Effector memory CD4-positive, alpha-beta T cell (primary cell): ENCODE results near the gene ATP8A1.

Source experiments
- DNase-seq, 3 donors: peaks; one replicate each; pipeline ENCODE4 v3.0.0-alpha.2; 2020
- H3K27ac ChIP-seq: 2 replicates; pipeline ENCODE4 v1.7.0; 2013; ENCODE audit warnings: mild to moderate bottlenecking, low read length, moderate library complexity; ENCODE audit not compliant: insufficient read depth, poor library complexity, severe bottlenecking
- H3K27me3 ChIP-seq: replicated peaks from 2 replicates; pipeline ENCODE4 v1.7.0; 2013; ENCODE audit warnings: mild to moderate bottlenecking, low read length; ENCODE audit not compliant: insufficient read depth, control insufficient read depth, poor library complexity, severe bottlenecking
- H3K36me3 ChIP-seq: 2 replicates; pipeline ENCODE4 v1.7.0; 2013; ENCODE audit warnings: mild to moderate bottlenecking, low read length, moderate library complexity; ENCODE audit not compliant: control insufficient read depth, insufficient read depth
- H3K4me1 ChIP-seq: 2 replicates; pipeline ENCODE4 v1.7.0; 2013; ENCODE audit warnings: low read length, mild to moderate bottlenecking; ENCODE audit not compliant: control insufficient read depth, insufficient read depth, poor library complexity, severe bottlenecking
- H3K4me3 ChIP-seq: 2 replicates; pipeline ENCODE4 v1.7.0; 2013; ENCODE audit warnings: low read length, low read depth, mild to moderate bottlenecking; ENCODE audit not compliant: insufficient read depth, poor library complexity, severe bottlenecking
- H3K9me3 ChIP-seq: 2 replicates; pipeline ENCODE4 v1.7.0; 2013; ENCODE audit warnings: mild to moderate bottlenecking, low read length, moderate library complexity; ENCODE audit not compliant: control insufficient read depth

ATP8A1 gene

GRCh38 chr4:42366959-42367358 lies 289.9 kb downstream of the ATP8A1 start:
- Histone ChIP-seq H3K36me3 (no peaks in the 10 kb centered on the region), H3K4me1 (no peaks in the 10 kb centered on the region), H3K27me3 (no peaks in the 10 kb centered on the region), H3K27ac (no peak overlapping the region), H3K4me3 (no peak overlapping the region), H3K9me3 (no peaks in the 10 kb centered on the region)
- no peak for DNase-seq

- H3K27ac ChIP-seq, result no peak overlapping the region
- no peaks in the 10 kb centered on the region for H3K36me3 ChIP-seq
- DNase-seq, result no peak
- H3K9me3 ChIP-seq, result no peaks in the 10 kb centered on the region
- no peaks in the 10 kb centered on the region for H3K4me1 ChIP-seq
- no peak overlapping the region for H3K4me3 ChIP-seq
- H3K27me3 ChIP-seq, result no peaks in the 10 kb centered on the region
Observed at GRCh38 chr4:42364266-42365053, 292.4 kb downstream of the ATP8A1 start.

DNA sequence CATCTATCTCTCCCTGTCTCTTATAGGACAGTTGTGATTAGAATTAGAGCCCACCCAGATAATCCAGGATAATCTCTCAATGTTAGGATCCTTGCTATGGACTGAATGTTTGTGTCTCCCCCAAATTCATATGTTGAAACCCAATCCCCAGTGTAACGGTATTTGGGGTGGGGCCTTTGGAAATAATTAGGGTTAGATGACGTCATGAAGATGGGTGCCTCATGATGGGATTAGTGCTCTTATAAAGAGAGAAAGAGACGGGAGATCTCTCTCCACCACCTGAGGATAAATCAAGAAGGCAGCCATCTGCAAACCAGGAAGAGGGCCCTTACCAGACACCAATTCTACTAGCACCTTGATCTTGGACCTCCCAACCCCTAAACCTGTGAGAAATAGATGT lies 293.3 kb downstream of the ATP8A1 start:
- Histone ChIP-seq H3K4me1 (no peaks in the 10 kb centered on the region), H3K36me3 (no peaks in the 10 kb centered on the region), H3K4me3 (no peak overlapping the region), H3K27ac (no peak overlapping the region), H3K9me3 (no peaks in the 10 kb centered on the region), H3K27me3 (no peaks in the 10 kb centered on the region)
- DNase-seq, result no peak

DNA sequence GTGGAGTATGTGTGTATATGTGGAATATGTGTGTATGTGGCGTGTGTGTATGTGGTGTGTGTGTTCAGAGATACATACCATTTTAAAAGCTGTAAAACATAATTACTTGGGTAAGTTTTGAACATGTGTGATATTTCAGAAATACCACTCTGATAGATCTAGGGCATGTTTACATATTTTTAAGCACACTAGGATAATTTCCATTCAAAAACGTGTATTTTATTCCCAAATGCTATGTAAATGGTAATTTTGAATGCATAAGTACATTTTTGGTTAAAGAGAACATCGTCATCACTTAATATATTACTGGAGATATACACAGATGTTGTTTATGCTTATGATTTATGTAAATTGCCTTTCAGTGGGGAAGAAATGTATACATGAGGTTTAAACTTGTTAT lies 294.3 kb downstream of the ATP8A1 start:
- no peak overlapping the region for H3K27ac ChIP-seq
- no peaks in the 10 kb centered on the region for H3K4me1 ChIP-seq
- no peaks in the 10 kb centered on the region for H3K9me3 ChIP-seq
- H3K4me3 ChIP-seq, result no peak overlapping the region
- DNase-seq, result no peak
- no peaks in the 10 kb centered on the region for H3K36me3 ChIP-seq
- H3K27me3 ChIP-seq, result no peaks in the 10 kb centered on the region

DNA sequence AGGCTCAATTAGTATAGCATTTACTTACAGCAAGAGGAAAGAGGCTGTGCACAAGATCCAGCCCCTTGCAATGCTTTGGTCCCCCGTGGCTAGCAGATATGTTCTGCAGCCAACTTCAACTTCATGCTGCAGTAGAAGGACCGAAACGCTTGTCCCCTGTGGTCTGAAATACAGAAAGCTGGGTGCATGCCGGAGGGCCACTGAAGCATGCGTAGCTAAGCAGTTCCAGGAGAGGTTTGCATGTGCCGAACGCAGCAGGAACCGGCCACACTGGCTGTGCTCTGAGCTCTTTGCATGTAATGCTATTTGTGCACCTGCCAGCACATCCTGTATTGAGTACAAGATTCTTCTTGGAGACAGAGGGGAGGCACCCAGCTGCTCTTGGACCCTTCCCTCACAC lies 295.4 kb downstream of the ATP8A1 start:
- Histone ChIP-seq H3K36me3 (no peaks in the 10 kb centered on the region), H3K4me3 (no peak overlapping the region), H3K9me3 (no peaks in the 10 kb centered on the region), H3K27ac (no peak overlapping the region), H3K4me1 (no peaks in the 10 kb centered on the region), H3K27me3 (no peaks in the 10 kb centered on the region)
- DNase-seq, result no peak

DNA sequence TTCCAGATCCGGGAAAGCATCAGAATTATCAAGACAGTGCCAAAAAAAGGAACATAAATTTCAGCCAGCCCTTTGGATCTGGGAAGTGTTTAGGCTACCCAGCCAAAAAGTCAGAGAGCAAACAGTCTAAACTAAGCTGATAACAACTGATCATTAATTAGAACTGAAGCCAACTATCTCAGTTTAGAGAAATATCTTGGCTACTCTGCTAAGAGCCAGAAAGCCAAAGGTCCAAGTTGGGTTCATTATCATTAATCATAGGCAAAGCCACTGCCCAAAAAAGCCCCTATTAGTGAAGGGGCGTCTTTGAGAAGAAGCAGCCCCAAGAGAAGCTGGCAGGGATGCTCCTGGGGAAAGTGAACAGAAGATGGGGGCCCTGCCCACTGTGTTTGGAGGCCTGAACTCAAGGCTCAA lies 296.6 kb downstream of the ATP8A1 start:
- H3K4me3 ChIP-seq, result no peak overlapping the region
- H3K4me1 ChIP-seq, result no peaks in the 10 kb centered on the region
- H3K27me3 ChIP-seq, result no peaks in the 10 kb centered on the region
- H3K27ac ChIP-seq, result no peak overlapping the region
- no peaks in the 10 kb centered on the region for H3K36me3 ChIP-seq
- no peaks in the 10 kb centered on the region for H3K9me3 ChIP-seq
- no peak for DNase-seq

DNA sequence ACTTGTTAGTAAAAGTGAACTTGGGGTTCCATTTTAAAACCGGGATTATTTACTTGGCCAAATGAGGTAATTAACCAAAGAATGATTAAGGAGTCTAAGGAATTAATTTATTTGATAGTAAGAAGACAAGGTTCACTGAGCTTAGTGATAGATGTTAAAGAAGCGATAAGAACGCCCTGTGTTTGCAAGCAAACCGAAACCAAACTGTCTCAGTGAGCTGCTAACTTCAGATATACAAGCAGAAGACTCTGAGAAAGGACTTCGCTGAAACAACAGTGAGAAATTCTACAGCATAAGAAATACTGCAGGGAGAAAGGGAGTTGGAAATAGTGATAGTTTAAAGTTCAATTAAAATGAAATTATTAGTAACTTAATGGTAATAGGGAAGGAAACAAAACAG lies 297.2 kb downstream of the ATP8A1 start:
- H3K27ac ChIP-seq, result no peak overlapping the region
- H3K4me3 ChIP-seq, result no peak overlapping the region
- H3K9me3 ChIP-seq, result no peaks in the 10 kb centered on the region
- H3K4me1 ChIP-seq, result no peaks in the 10 kb centered on the region
- no peaks in the 10 kb centered on the region for H3K27me3 ChIP-seq
- H3K36me3 ChIP-seq, result no peaks in the 10 kb centered on the region
- no peak for DNase-seq
